IMR-90 (cell line): ENCODE data around the gene PPM1D. TPM values are rescaled to one million over a fixed set of nuclear protein-coding genes. Genes with fewer than 3 reads are reported as not detected.

ENCODE experiments used
- ATAC-seq: fragments of 200-7000 bp; cut with Tn5 transposase; 2 replicates; pipeline ENCODE4 v1.9.1; 2020; ENCODE audit warnings: low read depth, mild to moderate bottlenecking, moderate library complexity
- BruUV-seq: library from RNA; stranded (reverse); fragments of 400-500 nt; replicated peaks from 2 replicates; lab custom pipeline; 2021; lab: Mats Ljungman, UMichigan
- CTCF ChIA-PET: fragments of 300-600 bp; formaldehyde crosslinking; extraction: SDS; loops from one replicate; lab custom pipeline; 2021; ENCODE audit warnings: antibody characterized with exemption; lab: Yijun Ruan, JAX
- POLR2A ChIA-PET: fragments of 300-600 bp; sonication (Branson Sonifier 250); formaldehyde crosslinking; loops from one replicate; lab custom pipeline; 2022; ENCODE audit warnings: antibody characterized with exemption; ENCODE audit not compliant: unreplicated experiment; lab: Charles Lee
- DNase-seq: peaks from one replicate; pipeline ENCODE4 v3.0.0; 2013
- H2AFZ ChIP-seq: replicated peaks from 2 replicates; pipeline ENCODE3; 2013; ENCODE audit warnings: low read length, mild to moderate bottlenecking; ENCODE audit not compliant: poor library complexity
- H2AK5ac ChIP-seq: 2 replicates; pipeline ENCODE4 v1.6.1; 2013; ENCODE audit warnings: low read depth, low read length, inconsistent platforms
- H2AK9ac ChIP-seq: replicated peaks from 2 replicates; pipeline ENCODE3; 2013; ENCODE audit warnings: mild to moderate bottlenecking, low read depth, low read length, moderate library complexity; ENCODE audit not compliant: poor library complexity
- H2BK120ac ChIP-seq: 2 replicates; pipeline ENCODE4 v1.6.1; 2013; ENCODE audit warnings: low read depth, low read length, inconsistent platforms
- H2BK15ac ChIP-seq: 3 replicates; pipeline ENCODE4 v1.6.1; 2013; ENCODE audit warnings: low read depth, low read length, inconsistent platforms
- H2BK20ac ChIP-seq: 2 replicates; pipeline ENCODE4 v1.6.1; 2013; ENCODE audit warnings: low read depth, mild to moderate bottlenecking, inconsistent platforms, low read length, moderate library complexity
- H2BK5ac ChIP-seq: 2 replicates; pipeline ENCODE4 v1.6.1; 2013; ENCODE audit warnings: mild to moderate bottlenecking, low read depth, low read length, inconsistent platforms; ENCODE audit not compliant: poor library complexity, severe bottlenecking
- H3K14ac ChIP-seq: replicated peaks from 2 replicates; pipeline ENCODE4 v1.6.1; 2013; ENCODE audit warnings: low read depth, low read length, inconsistent platforms
- H3K18ac ChIP-seq: 2 replicates; pipeline ENCODE4 v1.6.1; 2013; ENCODE audit warnings: low read depth, low read length, control low read depth
- H3K23ac ChIP-seq: 2 replicates; pipeline ENCODE4 v1.6.1; 2013; ENCODE audit warnings: low read depth, low read length, inconsistent platforms
- H3K27ac ChIP-seq: 2 replicates; pipeline ENCODE4 v1.5.1; 2013; ENCODE audit warnings: mild to moderate bottlenecking, control low read depth, low read length; ENCODE audit not compliant: insufficient read depth
- H3K27me3 ChIP-seq: 2 replicates; pipeline ENCODE4 v1.6.1; 2013; ENCODE audit warnings: low read length; ENCODE audit not compliant: control insufficient read depth, insufficient read depth
- H3K36me3 ChIP-seq: 2 replicates; pipeline ENCODE4 v1.6.1; 2013; ENCODE audit warnings: low read length, mixed read lengths; ENCODE audit not compliant: control insufficient read depth, insufficient read depth
- H3K4ac ChIP-seq: 2 replicates; pipeline ENCODE4 v1.6.1; 2013; ENCODE audit warnings: low read depth, low read length, inconsistent platforms
- H3K4me1 ChIP-seq: 2 replicates; pipeline ENCODE4 v1.6.1; 2013; ENCODE audit warnings: low read length, mixed read lengths; ENCODE audit not compliant: control insufficient read depth, insufficient read depth
- H3K4me2 ChIP-seq: 2 replicates; pipeline ENCODE4 v1.6.1; 2013; ENCODE audit warnings: low read depth, mild to moderate bottlenecking, control low read depth, low read length, moderate library complexity
- H3K4me3 ChIP-seq: 2 replicates; pipeline ENCODE4 v1.5.1; 2013; ENCODE audit warnings: low read depth, mild to moderate bottlenecking, control low read depth, low read length, moderate library complexity; ENCODE audit not compliant: insufficient read depth
- H3K56ac ChIP-seq: 2 replicates; pipeline ENCODE4 v1.6.1; 2013; ENCODE audit warnings: low read length, inconsistent platforms; ENCODE audit not compliant: insufficient read depth; ENCODE audit errors: extremely low read depth
- H3K79me1 ChIP-seq, 2 experiments: 2 replicates each; pipeline ENCODE4 v1.6.1; 2013; ENCODE audit warnings: low read length in 2 of 2, inconsistent platforms in 1 of 2, low read depth in 1 of 2
- H3K9ac ChIP-seq: 2 replicates; pipeline ENCODE4 v1.6.1; 2013; ENCODE audit warnings: low read depth, low read length, control low read depth
- H3K9me1 ChIP-seq: 2 replicates; pipeline ENCODE4 v1.6.1; 2013; ENCODE audit warnings: low read length, inconsistent platforms; ENCODE audit not compliant: insufficient read depth
- H3K9me3 ChIP-seq: 2 replicates; pipeline ENCODE4 v1.6.1; 2013; ENCODE audit warnings: low read length; ENCODE audit not compliant: control insufficient read depth, insufficient read depth
- H4K20me1 ChIP-seq: 2 replicates; pipeline ENCODE4 v1.6.1; 2013; ENCODE audit warnings: low read length, inconsistent platforms; ENCODE audit not compliant: insufficient read depth
- H4K5ac ChIP-seq: 2 replicates; pipeline ENCODE4 v1.6.1; 2013; ENCODE audit warnings: mild to moderate bottlenecking, low read depth, low read length, control low read depth
- H4K8ac ChIP-seq, 2 experiments: 2 replicates each; pipeline ENCODE4 v1.6.1; 2013; ENCODE audit warnings: low read depth in 2 of 2, low read length in 2 of 2, control low read depth in 1 of 2, inconsistent platforms in 1 of 2
- H4K91ac ChIP-seq: 2 replicates; pipeline ENCODE4 v1.6.1; 2013; ENCODE audit warnings: low read depth, low read length, inconsistent platforms; ENCODE audit not compliant: insufficient read depth
- BHLHE40 ChIP-seq: fragments of 150-350 bp; IDR thresholded peaks from 2 replicates; pipeline ENCODE4 v1.6.1; 2016; ENCODE audit warnings: mild to moderate bottlenecking, low read depth, low read length
- WGBS, 2 experiments: methylation state at CpG; one replicate each; pipeline versions ENCODE4 v1.1.5 to v1.1.7; 2013; ENCODE audit warnings: missing lambda C conversion rate in 2 of 2; ENCODE audit not compliant: insufficient read length in 1 of 2; ENCODE audit errors: extremely low coverage in 2 of 2; 5-methylcytosine and 5-hydroxymethylcytosine counted together
- dilution Hi-C: fragments of 300-500 bp; cut with HindIII; formaldehyde crosslinking; loops from one replicate; pipeline ENCODE4 v1.14.3; 2018; ENCODE audit warnings: low sequenced_read_pairs; ENCODE audit not compliant: unreplicated experiment
- in situ Hi-C: fragments of 300-500 bp; cut with MboI; formaldehyde crosslinking; loops from 3 replicates; pipeline ENCODE4 v1.14.3; 2019; ENCODE audit warnings: low sequenced_read_pairs, inconsistent platforms, mixed read lengths
- intact Hi-C: fragments of 100-400 bp; cut with micrococcal nuclease; formaldehyde crosslinking; loops from 2 replicates; pipeline ENCODE4 v1.10.0; 2022
- polyA plus RNA-seq, 3 experiments: library from polyadenylated mRNA; depleted of rRNA; stranded (reverse); fragments of >200 nt; gene quantifications; 2 replicates each; pipeline ENCODE4 v1.2.3, GENCODE V29; 2012; ENCODE audit warnings: low replicate concordance in 1 of 3
- total RNA-seq: library from RNA; depleted of rRNA; stranded (reverse); fragments of >200 nt; gene quantifications from 2 replicates; pipeline ENCODE4 v1.2.3, GENCODE V29; 2012

Gene PPM1D
- total and polyA plus RNA-seq, 2 of the 4 experiments (the other 2 are of a cell fraction) = 5.5 to 16.1 TPM

- dilution Hi-C loops = no loop called here
- no peak for ATAC-seq
- POLR2A ChIA-PET = no interaction called here
These were observed 31.1 kb downstream of the PPM1D start for GRCh38 chr17:60631119-60631518.

More at GRCh38 chr17:60631119-60631518, 31.1 kb downstream of the PPM1D start:
- Histone ChIP-seq H3K4me1 (peaks cover 7% of the 10 kb centered on the region), H3K79me1 (peaks cover 32 to 67% of the 10 kb centered on the region in 2 experiments), H3K36me3 (peaks cover 9% of the 10 kb centered on the region), H2AFZ (no peak overlapping the region), H4K91ac (no peak overlapping the region), H2BK120ac (no peak overlapping the region), H4K20me1 (peaks cover 5% of the 10 kb centered on the region; the same call in 1 of the 2 replicates), H3K23ac (no peak overlapping the region), H3K4ac (no peak overlapping the region), H3K4me2 (no peak overlapping the region), H3K9me1 (peaks cover 10% of the 10 kb centered on the region; the same call in 1 of the 2 replicates), H4K8ac (no peak overlapping the region), H3K56ac (no peak overlapping the region), H2BK5ac (no peak overlapping the region), H3K18ac (no peak overlapping the region), H2BK20ac (no peak overlapping the region), H3K9me3 (no peaks in the 10 kb centered on the region), H2AK5ac (no peak overlapping the region), H4K5ac (no peak overlapping the region), H3K9ac (no peak overlapping the region), H3K14ac (no peak overlapping the region), H3K4me3 (no peak overlapping the region), H2BK15ac (no peak overlapping the region), H3K27ac (no peak overlapping the region), H2AK9ac (no peak overlapping the region), H3K27me3 (no peaks in the 10 kb centered on the region)
- intact Hi-C loops (loop anchor here (10.0 kb wide), 1 partner anchor 486 kb away; the partner anchor contains the start of gene CA4), in situ Hi-C loops (loop anchor here (10.0 to 25.0 kb wide), 2 partner anchors 106 to 494 kb away; partner anchors contain the start of genes APPBP2 and CA4)
- WGBS, 2 experiments = no CpG with 5 or more reads among the region's 6 CpGs
- no peak for DNase-seq
- TF ChIP-seq BHLHE40 = no peak
- CTCF ChIA-PET = no interaction called here
- no TSS peak for BruUV-seq
